SHP77 (cell line): Measurements from ENCODE around the gene VCAN.

Experiments
- DNase-seq, 2 experiments: peaks; one replicate each; lab custom pipeline; 2025; lab: John Stamatoyannopoulos, UW

VCAN gene

GRCh38 chr5:83564069-83564749, 92.7 kb downstream of the VCAN start:
- peak; percentile 7 to 40 for DNase-seq

GRCh38 chr5:83567741-83568140, 96.2 kb downstream of the VCAN start:
- DNase-seq: no peak

- no peak for DNase-seq
Observed at GRCh38 chr5:83568186-83568585, 96.6 kb downstream of the VCAN start.

DNA sequence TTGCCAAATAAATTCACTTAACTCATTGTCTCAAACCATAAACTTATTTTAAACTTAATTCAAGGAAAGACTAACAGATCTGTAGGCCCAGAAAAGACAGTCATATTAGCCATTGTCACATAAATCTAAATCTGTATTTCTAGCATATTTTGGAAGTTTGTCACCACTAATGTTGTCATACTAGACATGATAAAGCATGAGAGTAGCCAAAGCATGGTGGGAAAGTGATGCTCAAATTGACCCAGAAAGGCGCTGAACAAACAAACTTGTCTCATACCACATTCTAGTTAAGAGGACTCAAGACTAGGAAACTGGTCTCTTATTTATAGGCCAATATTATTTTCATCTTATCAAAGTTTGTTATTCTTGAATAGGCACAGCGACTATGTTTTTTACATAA, 99.4 kb downstream of the VCAN start:
- DNase-seq: no peak

- DNase-seq: no peak
Observed at GRCh38 chr5:83572271-83572670, 100.7 kb downstream of the VCAN start.

DNA sequence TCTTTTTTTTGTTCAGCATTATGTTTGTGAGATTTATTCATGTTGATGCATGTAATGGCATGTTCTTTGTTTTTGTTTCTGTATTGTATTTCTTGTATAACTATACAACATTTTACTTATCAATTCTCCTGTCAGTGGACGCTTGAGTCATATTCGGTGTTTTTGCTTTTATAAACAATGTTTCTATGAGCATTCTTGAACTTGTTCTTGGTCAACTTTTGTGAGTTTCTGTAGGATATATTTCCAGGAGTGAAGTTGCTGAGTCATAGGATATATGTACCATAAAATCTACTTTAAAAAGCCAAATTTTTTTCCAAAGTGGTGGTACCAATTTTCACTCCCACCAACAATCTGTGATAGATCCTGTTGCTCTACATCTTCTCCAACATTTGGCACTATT, 104.8 kb downstream of the VCAN start:
- DNase-seq: no peak

DNA sequence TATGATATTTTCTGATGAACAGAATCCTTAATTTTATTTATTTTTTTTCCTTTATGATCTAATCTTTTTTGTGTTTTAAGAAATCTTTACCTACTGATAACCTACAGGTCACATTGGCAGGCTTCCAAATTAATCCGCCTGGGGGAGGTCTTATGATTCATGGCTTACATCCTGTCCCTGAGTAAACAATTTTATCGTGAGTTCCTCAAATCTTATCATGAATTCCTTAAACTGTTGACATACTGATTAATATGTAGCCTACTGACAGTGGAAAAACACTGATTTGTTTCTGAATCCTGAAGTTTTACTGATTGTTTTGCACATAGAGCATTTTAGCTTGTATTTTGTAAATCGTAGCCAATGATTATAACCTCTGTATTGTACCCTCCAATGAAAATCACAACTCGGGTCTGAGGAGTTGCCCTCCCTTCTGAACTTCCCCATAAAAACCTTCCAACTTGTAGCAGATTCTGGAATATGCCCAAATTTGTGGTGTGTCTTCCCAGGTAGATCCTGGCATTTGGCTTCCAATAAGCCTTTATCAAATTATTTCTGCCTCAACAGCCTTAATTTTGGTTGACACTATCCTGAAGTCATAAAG, 105.6 kb downstream of the VCAN start:
- no peak for DNase-seq

DNA sequence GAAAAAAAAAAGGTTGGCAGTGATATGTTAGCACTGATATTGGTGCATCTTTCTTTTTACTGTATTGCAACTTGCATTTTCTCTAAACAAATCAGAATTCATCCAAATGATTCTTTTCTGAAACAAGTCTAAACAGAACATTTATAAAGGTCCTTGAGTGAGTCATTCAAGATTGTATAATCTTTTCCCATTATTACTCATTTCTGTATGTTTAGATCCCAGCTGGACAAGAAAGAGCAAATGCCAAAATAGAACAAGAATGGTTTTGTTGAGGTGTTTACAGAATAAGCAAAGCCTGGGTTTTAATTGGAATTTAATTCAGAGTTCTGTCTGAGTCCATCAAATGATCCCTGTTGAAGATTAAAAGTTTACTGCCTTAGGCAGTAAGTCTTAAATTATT, 112.3 kb downstream of the VCAN start:
- no peak for DNase-seq

- DNase-seq: no peak
Observed at GRCh38 chr5:83586874-83587776, 115.6 kb downstream of the VCAN start.

DNA sequence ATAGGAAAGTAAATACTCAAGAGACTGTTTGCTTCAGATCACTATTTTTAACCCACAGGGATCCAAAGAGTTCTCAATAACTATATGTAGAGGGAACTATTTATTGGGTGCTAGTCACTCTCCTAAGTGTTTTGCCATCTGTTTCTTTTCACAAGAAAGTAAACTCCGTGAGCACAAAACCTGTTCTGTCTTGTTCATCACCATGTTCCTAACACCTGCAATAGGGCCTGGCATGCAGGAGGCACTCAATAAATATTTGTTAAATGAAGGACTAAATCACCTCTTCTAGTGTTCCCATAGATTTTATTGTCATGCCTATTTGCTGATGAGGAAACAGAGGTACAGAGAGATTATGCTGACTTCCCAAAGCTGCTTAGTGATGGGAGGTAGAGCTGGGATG, 118.2 kb downstream of the VCAN start:
- DNase-seq: peak; percentile 61 to 63

DNA sequence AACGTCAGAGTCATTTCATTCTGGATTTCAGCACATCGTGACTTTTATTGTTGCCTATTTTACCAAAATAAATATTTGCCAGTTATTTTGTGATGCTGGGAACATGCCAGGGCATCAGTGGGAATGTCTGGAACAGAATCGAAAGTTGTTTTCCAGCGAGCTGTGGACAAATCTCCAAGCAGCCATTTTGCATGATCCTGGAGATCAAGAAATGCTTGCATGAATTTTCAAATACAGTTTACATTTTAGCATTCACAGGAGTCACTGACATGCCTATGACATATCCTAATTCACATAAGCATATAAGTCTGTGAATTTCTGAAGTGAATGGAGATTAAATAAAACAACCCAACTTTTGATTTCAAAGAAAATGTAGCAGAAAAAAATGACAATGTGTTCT, 119.4 kb downstream of the VCAN start:
- peak; percentile 2 to 12 for DNase-seq

DNA sequence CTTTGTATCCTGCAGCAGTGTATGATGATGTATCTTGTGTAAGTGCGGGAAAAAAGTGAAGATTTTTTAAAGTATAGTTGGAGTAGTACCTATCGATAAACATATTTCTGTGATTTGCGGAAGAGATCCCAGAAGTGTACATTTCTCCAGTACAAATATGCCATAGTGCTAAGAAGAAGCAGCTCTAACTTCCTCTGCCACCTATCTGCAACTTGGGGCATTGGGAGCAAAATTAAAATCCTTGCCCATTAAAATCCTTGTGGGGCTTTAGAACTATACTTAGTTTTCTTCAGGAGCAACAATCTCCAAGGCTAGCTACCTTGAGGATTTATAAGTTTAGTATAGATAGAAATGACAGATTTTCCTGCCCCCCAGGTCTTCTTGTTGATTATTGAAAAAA, 123.7 kb downstream of the VCAN start:
- DNase-seq: no peak

DNA sequence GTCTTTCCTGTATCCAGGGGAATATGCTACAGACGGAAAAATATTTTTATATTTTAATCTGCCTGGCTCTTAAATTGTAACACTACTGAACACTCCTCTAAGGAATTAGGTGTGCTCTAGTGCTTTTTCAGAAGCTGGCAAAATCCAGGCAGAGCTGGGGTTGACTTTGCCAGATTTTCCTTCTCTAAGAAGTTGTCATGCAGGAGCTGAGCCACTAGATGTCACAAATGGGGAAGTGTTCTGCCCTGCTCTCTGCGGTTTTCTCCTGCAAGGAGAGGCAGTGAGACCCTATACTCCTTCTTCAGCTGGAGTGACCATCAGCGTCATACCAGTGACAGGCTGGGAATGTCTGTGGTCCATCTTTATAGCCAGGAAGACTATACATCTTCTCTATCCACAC, 136.6 kb downstream of the VCAN start:
- peak; percentile 44 to 58 for DNase-seq

DNA sequence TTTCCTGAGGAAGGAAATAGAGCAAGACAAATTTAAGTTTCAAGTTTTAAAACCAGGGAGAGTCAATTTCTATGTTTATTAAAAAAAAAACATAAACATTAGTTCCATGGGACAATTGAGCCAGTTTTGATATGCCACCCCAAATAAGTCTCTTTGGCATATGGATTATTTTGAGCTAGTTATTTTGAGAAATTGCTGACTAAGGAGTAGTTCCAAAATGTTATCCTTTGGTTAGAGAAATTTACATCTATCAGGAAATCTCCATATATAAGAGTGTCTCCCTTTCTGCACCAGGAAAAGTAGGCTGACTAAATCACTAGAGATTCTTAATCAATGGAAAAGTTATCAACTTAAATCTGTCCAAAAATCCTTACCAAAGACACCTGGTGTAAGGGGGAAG, 143.3 kb downstream of the VCAN start:
- no peak for DNase-seq

GRCh38 chr5:83628360-83628759, 156.8 kb downstream of the VCAN start:
- DNase-seq: no peak
